Hypothalamus (tissue), 51 donors: Measurements from ENCODE around the gene OSBPL2.

Source experiments
- DNase-seq, 51 donors: peaks; one replicate each; lab custom pipeline; 2025; lab: John Stamatoyannopoulos, UW

Gene OSBPL2

GRCh38 chr20:62330576-62331317 is 92.4 kb downstream of the OSBPL2 start:
- DNase-seq, result no peak

- DNase-seq, result no peak
Measured at GRCh38 chr20:62331347-62331746, 93.0 kb downstream of the OSBPL2 start.

- DNase-seq, result no peak
Measured at GRCh38 chr20:62332421-62332820, 94.1 kb downstream of the OSBPL2 start.

- no peak for DNase-seq
Measured at GRCh38 chr20:62332989-62333819, 94.9 kb downstream of the OSBPL2 start.

GRCh38 chr20:62333820-62334595 is 95.7 kb downstream of the OSBPL2 start:
- DNase-seq, result no peak

- no peak for DNase-seq
Measured at GRCh38 chr20:62334881-62335280, 96.6 kb downstream of the OSBPL2 start.

GRCh38 chr20:62335532-62335931 is 97.2 kb downstream of the OSBPL2 start:
- DNase-seq, result no peak

- no peak for DNase-seq
Measured at GRCh38 chr20:62336329-62336728, 98.0 kb downstream of the OSBPL2 start.

GRCh38 chr20:62336775-62337557 is 98.6 kb downstream of the OSBPL2 start:
- DNase-seq, result no peak

- no peak for DNase-seq
Measured at GRCh38 chr20:62337558-62338293, 99.4 kb downstream of the OSBPL2 start.

GRCh38 chr20:62338294-62338620 is 99.9 kb downstream of the OSBPL2 start:
- DNase-seq, result no peak

GRCh38 chr20:62339647-62340062 is 101.3 kb downstream of the OSBPL2 start:
- no peak for DNase-seq

- DNase-seq, result no peak
Measured at GRCh38 chr20:62342910-62343309, 104.6 kb downstream of the OSBPL2 start.

GRCh38 chr20:62344092-62344491 is 105.8 kb downstream of the OSBPL2 start:
- DNase-seq, result no peak

GRCh38 chr20:62344782-62345181 is 106.5 kb downstream of the OSBPL2 start:
- no peak for DNase-seq
